Fibroblast of villous mesenchyme (primary cell): ENCODE results near the gene TNFRSF1B. TPM values are rescaled to one million over a fixed set of nuclear protein-coding genes. Genes with fewer than 3 reads are reported as not detected.

Experiments
- DNase-seq: peaks from one replicate; pipeline ENCODE4 v3.0.0-alpha.2; 2010; ENCODE audit warnings: low read depth
- H3K4me3 ChIP-seq: 2 replicates; pipeline ENCODE4 v1.5.1; 2011; ENCODE audit warnings: low read depth, mild to moderate bottlenecking, low read length
- small RNA-seq: library from RNA; depleted of rRNA; stranded (forward); fragments of <200 nt; gene quantifications from one replicate; pipeline ENCODE3, GENCODE V24; 2012
- total RNA-seq: library from RNA; depleted of rRNA; stranded (reverse); fragments of >200 nt; gene quantifications from 2 replicates; pipeline ENCODE4 v1.2.3, GENCODE V29; 2012
- TF ChIP-seq, protein P1 (sequence below): IDR thresholded peaks from 2 replicates; pipeline ENCODE4 v1.5.1; 2012; ENCODE audit warnings: low read depth, mild to moderate bottlenecking, low read length; ENCODE audit not compliant: insufficient read depth

Gene TNFRSF1B
- total RNA-seq, 1 donor, result 25.9 TPM

DNA sequence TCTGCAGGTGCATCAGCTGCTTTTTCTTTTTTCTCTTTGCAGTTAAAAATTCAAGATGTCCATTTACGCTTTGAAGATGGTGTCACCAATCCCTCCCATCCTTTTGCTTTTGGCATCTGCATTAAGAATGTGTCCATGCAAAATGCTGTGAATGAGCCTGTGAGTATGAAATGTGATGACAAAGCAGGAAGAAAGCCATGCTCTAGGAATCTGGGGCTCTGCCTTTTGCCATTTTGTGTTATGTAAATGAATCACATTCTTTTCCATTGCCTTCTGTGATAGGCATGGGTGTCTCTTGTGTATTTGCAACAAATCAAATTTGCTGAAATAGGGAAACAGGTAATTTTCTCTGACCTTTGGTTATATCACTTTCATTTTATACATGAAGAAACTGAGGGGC lies 82.4 kb downstream of the TNFRSF1B start:
- H3K4me3 ChIP-seq, result no peak overlapping the region
- TF ChIP-seq, protein P1, sequence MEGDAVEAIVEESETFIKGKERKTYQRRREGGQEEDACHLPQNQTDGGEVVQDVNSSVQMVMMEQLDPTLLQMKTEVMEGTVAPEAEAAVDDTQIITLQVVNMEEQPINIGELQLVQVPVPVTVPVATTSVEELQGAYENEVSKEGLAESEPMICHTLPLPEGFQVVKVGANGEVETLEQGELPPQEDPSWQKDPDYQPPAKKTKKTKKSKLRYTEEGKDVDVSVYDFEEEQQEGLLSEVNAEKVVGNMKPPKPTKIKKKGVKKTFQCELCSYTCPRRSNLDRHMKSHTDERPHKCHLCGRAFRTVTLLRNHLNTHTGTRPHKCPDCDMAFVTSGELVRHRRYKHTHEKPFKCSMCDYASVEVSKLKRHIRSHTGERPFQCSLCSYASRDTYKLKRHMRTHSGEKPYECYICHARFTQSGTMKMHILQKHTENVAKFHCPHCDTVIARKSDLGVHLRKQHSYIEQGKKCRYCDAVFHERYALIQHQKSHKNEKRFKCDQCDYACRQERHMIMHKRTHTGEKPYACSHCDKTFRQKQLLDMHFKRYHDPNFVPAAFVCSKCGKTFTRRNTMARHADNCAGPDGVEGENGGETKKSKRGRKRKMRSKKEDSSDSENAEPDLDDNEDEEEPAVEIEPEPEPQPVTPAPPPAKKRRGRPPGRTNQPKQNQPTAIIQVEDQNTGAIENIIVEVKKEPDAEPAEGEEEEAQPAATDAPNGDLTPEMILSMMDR, result no peak

DNA sequence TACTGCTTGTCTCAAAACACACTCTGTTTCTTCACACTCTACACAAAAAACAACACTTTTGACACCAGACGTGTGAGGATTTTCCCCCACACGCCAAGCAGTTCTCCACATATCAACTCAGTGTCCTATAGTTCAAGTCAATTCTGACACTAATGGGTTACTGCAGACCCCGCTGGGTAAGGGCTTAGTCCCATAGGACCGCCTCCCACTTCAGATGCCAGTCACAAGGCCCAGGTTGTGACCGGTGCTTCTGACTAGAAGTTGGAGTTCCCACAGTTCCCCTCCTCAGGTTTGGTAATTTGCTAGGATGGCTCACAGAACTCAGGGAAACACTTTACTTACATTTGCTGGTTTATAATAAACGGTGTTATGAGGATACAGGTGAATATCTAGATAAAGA lies 83.0 kb downstream of the TNFRSF1B start:
- no peak for DNase-seq
- H3K4me3 ChIP-seq, result no peak overlapping the region
- TF ChIP-seq, protein P1, result no peak

More for the DNA sequence above, 82.4 kb downstream of the TNFRSF1B start:
- no peak for DNase-seq

DNA sequence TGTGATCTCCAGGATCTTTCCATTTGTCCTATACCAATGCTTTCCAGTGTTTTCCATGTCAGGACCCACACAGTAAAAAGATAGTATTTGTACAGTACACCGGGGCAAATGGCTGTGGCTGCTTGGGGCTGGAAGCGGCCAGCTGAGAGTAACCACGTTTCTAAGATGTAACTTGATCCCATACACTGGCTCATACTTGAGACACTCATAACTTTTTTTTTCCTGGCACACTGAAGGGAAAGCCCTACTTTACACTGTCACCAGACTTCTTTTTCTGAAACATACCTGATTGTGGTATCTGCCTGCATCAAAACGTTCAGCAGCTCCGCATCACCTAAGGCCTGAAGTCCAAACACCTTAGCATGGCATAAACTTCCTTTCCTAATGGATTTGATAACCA lies 84.7 kb downstream of the TNFRSF1B start:
- peak; percentile 21 for DNase-seq
- TF ChIP-seq, protein P1, result no peak
- H3K4me3 ChIP-seq, result no peak overlapping the region

DNA sequence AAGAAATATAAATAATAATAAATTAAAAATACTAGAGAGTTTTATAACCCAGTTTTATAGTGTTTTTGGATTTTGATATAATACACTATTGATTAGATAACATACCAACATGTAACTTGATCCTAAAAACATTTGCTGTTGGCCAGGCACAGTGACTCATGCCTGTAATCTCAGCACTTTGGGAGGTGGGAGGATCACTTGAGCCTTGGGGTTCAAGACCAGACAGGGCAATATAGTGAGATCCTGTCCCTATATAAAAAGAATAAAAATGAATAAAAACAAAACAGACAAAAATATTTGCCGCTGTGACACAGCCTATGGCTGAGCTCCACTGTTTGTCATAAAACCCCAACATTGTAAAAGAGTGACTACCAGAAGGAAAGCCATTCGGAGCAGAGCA lies 89.1 kb downstream of the TNFRSF1B start:
- TF ChIP-seq, protein P1, result no peak
- H3K4me3 ChIP-seq, result no peak overlapping the region
- DNase-seq, result peak; percentile 73

DNA sequence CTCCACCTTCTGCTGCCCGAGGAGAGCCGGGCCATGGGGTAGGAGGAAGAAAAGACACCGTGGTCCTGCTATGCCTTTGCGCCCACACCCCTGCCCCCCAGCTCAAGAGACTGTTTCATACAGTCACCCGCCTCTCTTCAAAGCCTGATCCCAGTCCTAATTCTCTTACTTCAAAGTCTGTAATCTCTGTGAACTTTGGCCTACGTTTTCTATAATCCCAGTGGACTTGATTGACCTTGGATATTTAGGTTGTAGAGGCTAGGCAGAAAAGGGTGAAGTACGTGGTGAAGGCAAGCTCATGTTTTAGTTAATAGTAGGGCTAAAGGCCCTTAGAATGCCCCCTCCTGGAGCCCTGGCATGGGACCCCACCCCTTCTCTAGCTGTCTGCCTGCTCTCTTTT lies 91.5 kb downstream of the TNFRSF1B start:
- TF ChIP-seq, protein P1, result no peak
- DNase-seq, result no peak
- no peak overlapping the region for H3K4me3 ChIP-seq

Small RNAs within 50 kb of the gene (small RNA-seq; reads per million reads assigned to genes)
- not detected for gene MIR4632
- gene RF00156, result not detected

Other genes starting within 250 kb of the TNFRSF1B start
- 57.9 and 69.9 TPM in 2 replicates for gene KIAA2013, start 240.6 kb upstream of the TNFRSF1B start, total RNA-seq
- gene PLOD1, start 232.3 kb upstream of the TNFRSF1B start, total RNA-seq, result 309 and 324 TPM in 2 replicates
- gene MFN2, start 186.5 kb upstream of the TNFRSF1B start, total RNA-seq, result 52.5 and 66.1 TPM in 2 replicates
- 32.0 and 34.8 TPM in 2 replicates for gene MIIP, start 147.5 kb upstream of the TNFRSF1B start, total RNA-seq
- gene TNFRSF8, start 103.7 kb upstream of the TNFRSF1B start, total RNA-seq, result under 0.01 and 0.86 TPM in 2 replicates
- gene VPS13D, start 63.0 kb downstream of the TNFRSF1B start, total RNA-seq, result 39.9 and 55.3 TPM in 2 replicates